Activated CD4-positive, alpha-beta memory T cell treated with anti-CD3 and anti-CD28 coated beads, Interleukin-2, amount 10 ng/mL, durations not matched to agents 7 days and 5 days (primary cell): ENCODE measurements around the gene CARD16. TPM values are rescaled to one million over a fixed set of nuclear protein-coding genes. Genes with fewer than 3 reads are reported as not detected.

ENCODE experiments used
- CTCF ChIA-PET: fragments of 350-600 bp; sonication (Branson Sonifier 250); formaldehyde crosslinking; loops from one replicate; lab custom pipeline; 2021; ENCODE audit warnings: antibody characterized with exemption, inconsistent platforms; lab: Charles Lee
- POLR2A ChIA-PET: fragments of 350-600 bp; sonication (Branson Sonifier 250); formaldehyde crosslinking; loops from one replicate; lab custom pipeline; 2021; ENCODE audit warnings: antibody characterized with exemption; lab: Charles Lee
- DNase-seq: peaks from one replicate; pipeline ENCODE4 v3.0.0-alpha.2; 2020
- H3K27ac Mint-ChIP-seq: one replicate; pipeline ENCODE4 v1.8.0; 2021; ENCODE audit warnings: mild to moderate bottlenecking, mixed read lengths
- H3K27me3 Mint-ChIP-seq: one replicate; pipeline ENCODE4 v1.8.0; 2021; ENCODE audit warnings: mixed read lengths
- H3K36me3 Mint-ChIP-seq: one replicate; pipeline ENCODE4 v1.8.0; 2021; ENCODE audit warnings: low read depth, mixed read lengths
- H3K4me1 Mint-ChIP-seq: one replicate; pipeline ENCODE4 v1.8.0; 2021; ENCODE audit warnings: mixed read lengths
- H3K4me3 Mint-ChIP-seq: one replicate; pipeline ENCODE4 v1.8.0; 2021; ENCODE audit warnings: mild to moderate bottlenecking, mixed read lengths
- H3K9me3 Mint-ChIP-seq: one replicate; pipeline ENCODE4 v1.8.0; 2021; ENCODE audit warnings: mixed read lengths
- total RNA-seq, 2 experiments: library from RNA; stranded (reverse); gene quantifications; one replicate each; pipeline ENCODE4 v1.2.3, GENCODE V29; 2021

The CARD16 gene
- total RNA-seq, 2 experiments from 2014 or later, result 98.1 to 101 TPM

DNA sequence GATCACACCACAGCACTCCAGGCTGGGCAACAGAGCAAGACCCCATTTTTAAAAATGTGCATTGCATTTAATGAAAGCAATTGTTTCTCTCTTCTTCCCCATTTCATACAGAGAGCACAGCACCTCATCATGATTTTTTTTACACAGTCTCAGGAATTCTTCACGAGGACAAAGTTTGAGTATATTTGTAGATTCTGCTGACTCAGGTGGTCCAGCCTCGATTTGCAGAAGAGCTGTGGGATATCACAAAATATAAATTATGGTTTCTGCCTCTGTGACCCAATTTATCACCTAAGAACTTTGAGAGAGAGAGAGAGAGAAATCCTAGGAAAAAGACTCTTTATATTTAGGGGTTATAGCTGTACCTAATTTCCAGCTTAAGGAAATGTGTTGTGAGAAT lies 42.0 kb downstream of the CARD16 start:
- Mint-ChIP-seq H3K4me3 (no peak overlapping the region), H3K36me3 (no peaks in the 10 kb centered on the region), H3K27ac (no peak overlapping the region), H3K9me3 (no peaks in the 10 kb centered on the region), H3K27me3 (no peaks in the 10 kb centered on the region), H3K4me1 (peaks cover 8% of the 10 kb centered on the region)
- ChIA-PET POLR2A (no interaction called here), CTCF (no interaction called here)
- no peak for DNase-seq

- POLR2A ChIA-PET, result no interaction called here
- Mint-ChIP-seq H3K4me3 (no peak overlapping the region), H3K27ac (no peak overlapping the region), H3K36me3 (no peaks in the 10 kb centered on the region), H3K9me3 (no peaks in the 10 kb centered on the region), H3K27me3 (no peaks in the 10 kb centered on the region), H3K4me1 (peaks cover 8% of the 10 kb centered on the region)
- CTCF ChIA-PET, result interaction anchor here (0.9 to 1.3 kb wide), 5 partner anchors 12 to 390 kb away, joined by 3 to 6 read pairs (median 4); no protein-coding TSS in a partner anchor
- peak; percentile 61 for DNase-seq
Measured at GRCh38 chr11:105000797-105001196, 44.3 kb downstream of the CARD16 start.

DNA sequence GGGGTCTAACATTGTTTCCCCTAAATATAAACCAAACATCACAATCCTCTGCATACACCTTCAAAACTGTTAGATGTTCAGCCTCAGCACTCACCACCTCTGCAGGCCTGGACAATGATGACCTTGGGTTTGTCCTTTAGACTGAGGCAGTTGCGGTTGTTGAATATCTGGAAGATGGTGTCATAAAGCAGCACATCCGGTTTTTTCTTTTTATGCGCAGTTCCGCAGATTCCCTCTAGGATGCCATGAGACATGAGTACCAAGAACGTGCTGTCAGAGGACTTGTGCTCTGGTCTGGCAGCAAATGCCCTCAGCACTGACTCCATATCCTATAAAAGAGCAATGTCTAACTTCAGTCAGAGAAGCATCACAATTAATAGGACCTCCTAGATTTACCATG lies 45.0 kb downstream of the CARD16 start:
- DNase-seq, result no peak
- Mint-ChIP-seq H3K27ac (no peak overlapping the region), H3K36me3 (no peaks in the 10 kb centered on the region), H3K4me3 (no peak overlapping the region), H3K27me3 (no peaks in the 10 kb centered on the region), H3K4me1 (peaks cover 8% of the 10 kb centered on the region), H3K9me3 (peaks cover under 1% of the 10 kb centered on the region)
- POLR2A ChIA-PET, result no interaction called here
- CTCF ChIA-PET, result interaction anchor here (1.0 to 1.3 kb wide), 3 partner anchors 13 to 46 kb away, joined by 3 to 6 read pairs (median 4); no protein-coding TSS in a partner anchor

- Mint-ChIP-seq H3K27me3 (no peaks in the 10 kb centered on the region), H3K9me3 (peaks cover 3% of the 10 kb centered on the region), H3K27ac (no peak overlapping the region), H3K4me3 (no peak overlapping the region), H3K4me1 (peaks cover 8% of the 10 kb centered on the region), H3K36me3 (no peaks in the 10 kb centered on the region)
- POLR2A ChIA-PET, result no interaction called here
- CTCF ChIA-PET, result no interaction called here
- no peak for DNase-seq
Measured at GRCh38 chr11:104999721-105000120, 45.4 kb downstream of the CARD16 start.

DNA sequence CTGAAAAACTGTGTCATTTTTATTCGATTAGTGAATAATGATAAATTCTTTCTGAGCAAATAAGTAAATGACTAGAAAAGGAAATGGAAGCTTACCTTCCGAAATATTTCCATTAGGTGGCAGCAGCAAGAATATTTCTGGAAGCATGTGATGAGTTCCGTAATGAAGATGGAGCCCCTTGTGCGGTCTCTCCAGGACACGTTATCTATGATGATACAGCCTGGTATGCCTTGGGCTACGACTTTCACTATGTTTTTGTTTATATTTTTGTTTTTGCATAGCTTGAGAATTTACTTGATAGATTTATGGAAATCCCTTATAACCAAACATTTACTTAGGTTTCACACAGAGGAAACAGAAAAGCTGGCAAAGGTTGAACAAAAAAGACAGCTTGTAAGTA lies 47.8 kb downstream of the CARD16 start:
- H3K27me3 Mint-ChIP-seq, result no peaks in the 10 kb centered on the region

GRCh38 chr11:104995001-104995408 lies 50.1 kb downstream of the CARD16 start:
- no peaks in the 10 kb centered on the region for H3K27me3 Mint-ChIP-seq
- POLR2A ChIA-PET, result no interaction called here
- H3K9me3 Mint-ChIP-seq, result peaks cover 3% of the 10 kb centered on the region
- no peak overlapping the region for H3K4me3 Mint-ChIP-seq
- H3K4me1 Mint-ChIP-seq, result no peaks in the 10 kb centered on the region
- no peak overlapping the region for H3K27ac Mint-ChIP-seq
- CTCF ChIA-PET, result interaction anchor here (0.7 kb wide), 1 partner anchor 97 kb away, joined by 3 read pairs; no protein-coding TSS in a partner anchor
- no peaks in the 10 kb centered on the region for H3K36me3 Mint-ChIP-seq
- DNase-seq, result no peak

More for the DNA sequence above, 47.8 kb downstream of the CARD16 start:
- CTCF ChIA-PET, result no interaction called here
- DNase-seq, result no peak
- Mint-ChIP-seq H3K4me1 (peaks cover 8% of the 10 kb centered on the region), H3K4me3 (no peak overlapping the region), H3K27ac (no peak overlapping the region), H3K36me3 (no peaks in the 10 kb centered on the region), H3K9me3 (peaks cover 3% of the 10 kb centered on the region)
- POLR2A ChIA-PET, result interaction anchor here (1.1 kb wide), 1 partner anchor 100 kb away, joined by 3 read pairs; no protein-coding TSS in a partner anchor

GRCh38 chr11:104992781-104993180 lies 52.4 kb downstream of the CARD16 start:
- H3K27ac Mint-ChIP-seq, result no peak overlapping the region
- DNase-seq, result no peak
- ChIA-PET CTCF (no interaction called here), POLR2A (no interaction called here)
- no peaks in the 10 kb centered on the region for H3K4me1 Mint-ChIP-seq
- H3K9me3 Mint-ChIP-seq, result peaks cover 3% of the 10 kb centered on the region
- H3K27me3 Mint-ChIP-seq, result peaks cover 3% of the 10 kb centered on the region
- H3K4me3 Mint-ChIP-seq, result no peak overlapping the region
- H3K36me3 Mint-ChIP-seq, result peaks cover 4% of the 10 kb centered on the region

DNA sequence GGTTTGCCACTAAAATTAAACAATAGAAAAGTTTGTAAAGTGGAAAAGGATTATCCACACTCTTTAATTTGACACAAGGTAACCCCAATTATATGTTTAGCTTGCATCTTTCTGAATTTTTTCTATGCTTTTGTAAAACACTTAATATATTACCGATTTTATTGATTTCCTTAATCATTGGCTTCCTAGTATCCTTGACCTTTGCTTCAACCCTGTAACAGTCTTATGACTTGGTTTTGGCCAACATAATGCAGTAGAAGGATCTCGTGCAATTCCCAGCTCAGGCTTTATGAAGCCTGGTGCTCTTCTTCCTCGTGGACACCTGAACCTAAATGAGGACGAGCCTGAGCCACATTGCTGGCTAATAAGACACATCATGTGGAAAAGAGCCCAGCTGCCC lies 53.1 kb downstream of the CARD16 start:
- POLR2A ChIA-PET, result no interaction called here
- peaks cover 4% of the 10 kb centered on the region for H3K36me3 Mint-ChIP-seq

More for the DNA sequence above, 53.1 kb downstream of the CARD16 start:
- peaks cover 3% of the 10 kb centered on the region for H3K9me3 Mint-ChIP-seq
- peaks cover 3% of the 10 kb centered on the region for H3K27me3 Mint-ChIP-seq
- CTCF ChIA-PET, result no interaction called here
- no peak overlapping the region for H3K27ac Mint-ChIP-seq
- H3K4me3 Mint-ChIP-seq, result no peak overlapping the region
- no peaks in the 10 kb centered on the region for H3K4me1 Mint-ChIP-seq
- DNase-seq, result no peak

Other genes with a start within 250 kb of the CARD16 start
- gene CASP12, start 146.9 kb downstream of the CARD16 start, total RNA-seq, result under 1 TPM; 0.50 to 0.83 TPM
- 100 to 1,000 TPM; 138 TPM for gene CASP4, start 76.8 kb downstream of the CARD16 start, total RNA-seq
- under 1 TPM in 1 of 2 experiments, not detected in 1; 0.30 TPM for gene CASP5, start 22.2 kb downstream of the CARD16 start, total RNA-seq
- gene CASP1, start 10.2 kb downstream of the CARD16 start, total RNA-seq, result 100 to 1,000 TPM; 130 to 132 TPM
- gene CARD18, start 94.4 kb upstream of the CARD16 start, total RNA-seq, result not detected